GM12878 (cell line): ENCODE measurements around the gene BFSP1. TPM values are rescaled to one million over a fixed set of nuclear protein-coding genes. Genes with fewer than 3 reads are reported as not detected.

Source experiments
- ATAC-seq: fragments of 200-7000 bp; cut with Tn5 transposase; 3 replicates; pipeline ENCODE4 v1.9.1; 2020; ENCODE audit warnings: mild to moderate bottlenecking, moderate library complexity
- BruUV-seq: library from RNA; stranded (reverse); fragments of 400-500 nt; replicated peaks from 2 replicates; lab custom pipeline; 2021; lab: Mats Ljungman, UMichigan
- CTCF ChIA-PET: fragments of 300-600 bp; sonication (Branson Sonifier 250); formaldehyde crosslinking; extraction: SDS; loops from one replicate; lab custom pipeline; 2021; ENCODE audit warnings: inconsistent platforms; lab: Yijun Ruan, JAX
- POLR2A ChIA-PET: fragments of 350-600 bp; formaldehyde crosslinking; extraction: SDS; loops from one replicate; lab custom pipeline; 2021; ENCODE audit warnings: inconsistent platforms; lab: Charles Lee
- RAD21 ChIA-PET: fragments of 300-600 bp; sonication (Branson Sonifier 250); formaldehyde crosslinking; loops from one replicate; lab custom pipeline; 2023; ENCODE audit warnings: antibody characterized with exemption; ENCODE audit not compliant: unreplicated experiment; lab: Charles Lee
- SMC1A ChIA-PET: fragments of 300-600 bp; sonication (Branson Sonifier 250); formaldehyde crosslinking; loops from one replicate; lab custom pipeline; 2023; ENCODE audit not compliant: unreplicated experiment, uncharacterized antibody; lab: Charles Lee
- DNase-seq: peaks from one replicate; pipeline ENCODE4 v3.0.0-alpha.2; 2011; ENCODE audit warnings: low read depth, low spot score
- FAIRE-seq: peaks from 3 replicates; lab custom pipeline; 2011; peaks lifted over from hg19 to GRCh38; lab: Jason Lieb, UNC
- H2AFZ ChIP-seq: 2 replicates; pipeline ENCODE4 v1.6.0; 2011; ENCODE audit warnings: low read depth, low read length, control low read depth; ENCODE audit not compliant: control insufficient read depth
- H3K27ac ChIP-seq: 2 replicates; pipeline ENCODE4 v1.5.1; 2011; ENCODE audit warnings: control low read depth; ENCODE audit not compliant: control insufficient read depth, insufficient read depth
- H3K27me3 ChIP-seq, 2 experiments: replicated peaks in 1 of 2; 2 replicates each; pipeline versions ENCODE4 v1.6.0 to v1.6.1; 2011; ENCODE audit warnings: low read length in 1 of 2; ENCODE audit not compliant: control insufficient read depth in 2 of 2, insufficient read depth in 2 of 2
- H3K36me3 ChIP-seq, 2 experiments: 2 replicates each; pipeline ENCODE4 v1.5.1; 2011; ENCODE audit warnings: low read length in 1 of 2; ENCODE audit not compliant: control insufficient read depth in 2 of 2, insufficient read depth in 2 of 2
- H3K4me1 ChIP-seq: 2 replicates; pipeline ENCODE4 v1.6.1; 2011; ENCODE audit warnings: mild to moderate bottlenecking, low read length, moderate library complexity, mixed read lengths; ENCODE audit not compliant: control insufficient read depth, insufficient read depth
- H3K4me2 ChIP-seq: 2 replicates; pipeline ENCODE4 v1.6.0; 2011; ENCODE audit warnings: control low read depth; ENCODE audit not compliant: control insufficient read depth, insufficient read depth
- H3K4me3 ChIP-seq: fragments of 200-600 bp; sonication (generic); 2 replicates; pipeline ENCODE4 v1.5.1; 2016
- H3K79me2 ChIP-seq: 2 replicates; pipeline ENCODE4 v1.6.0; 2011; ENCODE audit warnings: low read length; ENCODE audit not compliant: control insufficient read depth, insufficient read depth
- H3K9ac ChIP-seq: 2 replicates; pipeline ENCODE4 v1.8.0; 2011; ENCODE audit warnings: low read length, control low read depth, mixed read lengths; ENCODE audit not compliant: control insufficient read depth, insufficient read depth
- H3K9me3 ChIP-seq: replicated peaks from 3 replicates; pipeline ENCODE4 v1.5.1; 2011; ENCODE audit warnings: mild to moderate bottlenecking, low read length; ENCODE audit not compliant: control insufficient read depth, insufficient read depth
- H4K20me1 ChIP-seq: 2 replicates; pipeline ENCODE4 v1.6.0; 2011; ENCODE audit not compliant: control insufficient read depth, insufficient read depth
- BACH1 ChIP-seq: fragments of 450-650 bp; IDR thresholded peaks from 2 replicates; pipeline ENCODE4 v1.6.1; 2017; ENCODE audit warnings: mild to moderate bottlenecking, borderline replicate concordance
- BCL3 ChIP-seq: IDR thresholded peaks from 2 replicates; pipeline ENCODE4 v1.6.1; 2011; ENCODE audit warnings: borderline replicate concordance, low read depth, mild to moderate bottlenecking, moderate library complexity, low read length; ENCODE audit not compliant: insufficient read depth, poor library complexity, severe bottlenecking
- CBX5 ChIP-seq: sonication (generic); IDR thresholded peaks from 2 replicates; pipeline ENCODE4 v1.6.1; 2016; ENCODE audit warnings: low read depth, moderate library complexity, mild to moderate bottlenecking, inconsistent platforms
- CTCF ChIP-seq, 3 experiments: IDR thresholded peaks in 2 of 3; conservative IDR thresholded peaks in 1 of 3; 2 replicates each; pipeline ENCODE4 v1.5.1; 2011; ENCODE audit warnings: low read depth in 3 of 3, low read length in 3 of 3, mild to moderate bottlenecking in 3 of 3, control low read depth in 2 of 3, moderate library complexity in 2 of 3, inconsistent platforms in 1 of 3, mixed read lengths in 1 of 3; ENCODE audit not compliant: control insufficient read depth in 2 of 3, insufficient read depth in 1 of 3; ENCODE audit errors: extremely low read depth in 1 of 3
- GABPA ChIP-seq: IDR thresholded peaks from 2 replicates; pipeline ENCODE4 v1.6.1; 2014; ENCODE audit warnings: antibody characterized with exemption, low read depth, mild to moderate bottlenecking, inconsistent platforms
- IKZF1 ChIP-seq: fragments of 450-650 bp; conservative IDR thresholded peaks from 2 replicates; pipeline ENCODE4 v1.6.1; 2017; ENCODE audit warnings: antibody characterized with exemption, mild to moderate bottlenecking
- IRF3 ChIP-seq: fragments of 450-650 bp; IDR thresholded peaks from 2 replicates; pipeline ENCODE4 v1.6.1; 2014; ENCODE audit warnings: mild to moderate bottlenecking
- KDM1A ChIP-seq: fragments of 200-600 bp; sonication (generic); IDR thresholded peaks from 2 replicates; pipeline ENCODE4 v1.6.1; 2016; ENCODE audit warnings: borderline replicate concordance
- MTA2 ChIP-seq: fragments of 450-650 bp; IDR thresholded peaks from 2 replicates; pipeline ENCODE4 v1.6.1; 2016; ENCODE audit warnings: low read depth, mild to moderate bottlenecking, moderate library complexity
- NFYA ChIP-seq: IDR thresholded peaks from 2 replicates; pipeline ENCODE4 v1.6.1; 2011; ENCODE audit warnings: low read depth, mild to moderate bottlenecking, low read length, improper control_type of control experiment, borderline replicate concordance
- RUNX3 ChIP-seq: IDR thresholded peaks from 2 replicates; pipeline ENCODE4 v1.6.1; 2012; ENCODE audit warnings: low read length, inconsistent platforms
- SUZ12 ChIP-seq: fragments of 200-600 bp; sonication (generic); IDR thresholded peaks from one replicate; pipeline ENCODE4 v1.6.1; 2018; ENCODE audit warnings: antibody characterized with exemption, mild to moderate bottlenecking; ENCODE audit not compliant: unreplicated experiment
- USF2 ChIP-seq: IDR thresholded peaks from 2 replicates; pipeline ENCODE4 v1.6.1; 2011; ENCODE audit warnings: low read depth, low read length, improper control_type of control experiment, borderline replicate concordance
- WRNIP1 ChIP-seq: IDR thresholded peaks from 2 replicates; pipeline ENCODE4 v1.6.1; 2011; ENCODE audit warnings: low read depth, low read length, improper control_type of control experiment, borderline replicate concordance
- ZBTB4 ChIP-seq: fragments of 450-650 bp; formaldehyde crosslinking; IDR thresholded peaks from 2 replicates; pipeline ENCODE4 v1.4.0; 2022; ENCODE audit warnings: mild to moderate bottlenecking, moderate library complexity
- ZSCAN29 ChIP-seq: fragments of 450-650 bp; IDR thresholded peaks from 2 replicates; pipeline ENCODE4 v1.6.1; 2017; ENCODE audit warnings: mild to moderate bottlenecking, moderate library complexity
- whole genome bisulfite sequencing: methylation state at CpG from one replicate; pipeline ENCODE4 v1.1.6; 2016; ENCODE audit warnings: low lambda C conversion rate; ENCODE audit not compliant: insufficient replicate concordance, insufficient coverage; ENCODE audit errors: missing lambda C conversion rate; 5-methylcytosine and 5-hydroxymethylcytosine counted together
- in situ Hi-C: fragments of 300-500 bp; cut with MboI; formaldehyde crosslinking; loops from 9 replicates; pipeline ENCODE4 v1.14.3; 2018; ENCODE audit warnings: mixed read lengths
- intact Hi-C: fragments of 100-400 bp; cut with micrococcal nuclease; formaldehyde crosslinking; loops from one replicate; pipeline ENCODE4 v1.14.2; 2022; ENCODE audit not compliant: unreplicated experiment
- polyA plus RNA-seq, 11 experiments: library from polyadenylated mRNA; depleted of rRNA in 4 of 11; unstranded in 6 of 11; stranded (reverse) in 5 of 11; fragments of >200 nt; fragmentation: Nextera tagmentation in 4 of 11; fragmentation: Illumina TruSeq in 1 of 11; extraction: Ambion mirVana in 4 of 11; extraction: Trizol in 1 of 11; gene quantifications; 1 replicate in 1 of 11; 2 replicates in 10 of 11; pipeline versions ENCODE4 v1.2.1 to v1.2.3, GENCODE V29; 2011 to 2016; ENCODE audit warnings: inconsistent platforms in 2 of 11, missing spikeins in 2 of 11, low read depth in 1 of 11
- total RNA-seq, 4 experiments: library from RNA; depleted of rRNA in 3 of 4; stranded (reverse); fragments of >200 nt in 3 of 4; fragmentation: Illumina TruSeq in 1 of 4; extraction: Trizol in 1 of 4; gene quantifications; 2 replicates each; pipeline versions ENCODE4 v1.2.1 to v1.2.3, GENCODE V29; 2013 to 2021

The BFSP1 gene
- total and polyA plus RNA-seq, 10 of the 15 experiments (the other 5 are each of a cell fraction or from before 2014, with no cell fraction given): 0.06 to 0.22 (median 0.11) TPM; not detected in 3

GRCh38 chr20:17530153-17530552, 1.0 kb downstream of the BFSP1 start:
- Histone ChIP-seq H3K36me3 (no peaks in the 10 kb centered on the region), H3K4me3 (no peak overlapping the region), H3K79me2 (no peaks in the 10 kb centered on the region), H3K4me2 (no peak overlapping the region), H3K27me3 (peaks cover 0 to 1% of the 10 kb centered on the region in 2 experiments; a peak in 2 of 4 replicates), H3K9ac (no peak overlapping the region), H3K9me3 (no peaks in the 10 kb centered on the region), H4K20me1 (no peaks in the 10 kb centered on the region), H3K27ac (no peak overlapping the region), H2AFZ (no peak overlapping the region), H3K4me1 (no peaks in the 10 kb centered on the region; the same call in 1 of the 2 replicates)
- in situ Hi-C loops (no loop called here), intact Hi-C loops (no loop called here)
- ChIA-PET POLR2A (no interaction called here), RAD21 (no interaction called here), SMC1A (no interaction called here), CTCF (no interaction called here)
- no peak for ATAC-seq
- DNase-seq: no peak
- no TSS peak for BruUV-seq
- 81% methylated on average over 7 of the region's 7 CpGs for WGBS
- FAIRE-seq: no peak
- TF ChIP-seq IKZF1 (no peak), GABPA (no peak), NFYA (no peak), WRNIP1 (no peak), CBX5 (no peak), ZBTB4 (CRISPR knock-in tag) (no peak), SUZ12 (no peak), ZSCAN29 (no peak), CTCF (IDR thresholded peaks at IDR 0.05 in 2 of 3, conservative IDR thresholded peaks at IDR 0.05 in 1 of 3; ENCODE audit: control insufficient read depth in 2 of 3, extremely low read depth in 1 of 3, insufficient read depth in 1 of 3, low read depth in 3 of 3, low read length in 3 of 3) (no peak), MTA2 (no peak), BACH1 (no peak), USF2 (no peak), KDM1A (no peak), RUNX3 (no peak), BCL3 (no peak), IRF3 (no peak)
